K562 (cell line): Measurements from ENCODE around the gene NDUFAF4. TPM values are rescaled to one million over a fixed set of nuclear protein-coding genes. Genes with fewer than 3 reads are reported as not detected.

Experiments used
- CHAMP1 ChIP-seq: fragments of 450-650 bp; IDR thresholded peaks from 2 replicates; pipeline ENCODE4 v1.6.1; 2016; ENCODE audit warnings: mild to moderate bottlenecking
- ESRRA ChIP-seq: fragments of 450-650 bp; IDR thresholded peaks from 2 replicates; pipeline ENCODE4 v1.6.1; 2014; ENCODE audit warnings: low read depth, mild to moderate bottlenecking, moderate library complexity, borderline replicate concordance
- HSF4 ChIP-seq: fragments of 250-450 bp; sonication (Bioruptor Pico); IDR thresholded peaks from 2 replicates; pipeline ENCODE4 v2.1.2; 2022; ENCODE audit warnings: mild to moderate bottlenecking, moderate library complexity, borderline replicate concordance
- ILK ChIP-seq: fragments of 450-650 bp; IDR thresholded peaks from 2 replicates; pipeline ENCODE4 v1.6.1; 2016; ENCODE audit warnings: missing genetic modification characterization, low read depth, mild to moderate bottlenecking, missing compliant biosample characterization, moderate library complexity, borderline replicate concordance
- JUND ChIP-seq, 2 experiments: IDR thresholded peaks; 2 replicates in 1 of 2; 3 replicates in 1 of 2; pipeline ENCODE4 v1.6.1; 2011; ENCODE audit warnings: borderline replicate concordance in 2 of 2, low read depth in 2 of 2, low read length in 2 of 2, improper control_type of control experiment in 1 of 2, missing biosample characterization in 1 of 2, missing genetic modification characterization in 1 of 2, missing genetic modification reagents in 1 of 2
- NFATC3 ChIP-seq: fragments of 450-650 bp; IDR thresholded peaks from 2 replicates; pipeline ENCODE4 v1.6.1; 2017; ENCODE audit warnings: mild to moderate bottlenecking
- RBM25 ChIP-seq: fragments of 200-400 bp; formaldehyde crosslinking; IDR thresholded peaks from 2 replicates; pipeline ENCODE4 v1.6.1; 2018; ENCODE audit warnings: low read length, low read depth, moderate library complexity; ENCODE audit not compliant: severe bottlenecking
- SIN3A ChIP-seq, 2 experiments: fragments of 150-350 bp in 1 of 2; IDR thresholded peaks; 2 replicates each; pipeline ENCODE4 v1.6.1; 2011 to 2016; ENCODE audit warnings: borderline replicate concordance in 2 of 2, low read depth in 2 of 2, low read length in 2 of 2, mild to moderate bottlenecking in 2 of 2, moderate library complexity in 2 of 2; ENCODE audit not compliant: control insufficient read depth in 1 of 2
- TRIM25 ChIP-seq: fragments of 450-650 bp; IDR thresholded peaks from 2 replicates; pipeline ENCODE4 v1.7.0; 2016; ENCODE audit warnings: borderline replicate concordance
- ZBTB49 ChIP-seq: sonication (generic); formaldehyde crosslinking; IDR thresholded peaks from 2 replicates; pipeline ENCODE4 v1.8.0; 2022; ENCODE audit warnings: missing genetic modification reagents, mild to moderate bottlenecking, borderline replicate concordance
- ZHX1 ChIP-seq: fragments of 150-350 bp; conservative IDR thresholded peaks from 2 replicates; pipeline ENCODE4 v1.6.1; 2014; ENCODE audit warnings: low read length
- ZNF764 ChIP-seq: fragments of 250-450 bp; sonication (Bioruptor Pico); IDR thresholded peaks from 2 replicates; pipeline ENCODE4 v1.4.0; 2020; ENCODE audit warnings: low read depth, mild to moderate bottlenecking, moderate library complexity
- polyA plus RNA-seq, 8 experiments: library from polyadenylated mRNA; depleted of rRNA in 4 of 8; stranded (reverse) in 5 of 8; unstranded in 3 of 8; fragments of >200 nt; fragmentation: Nextera tagmentation in 2 of 8; fragmentation: Illumina TruSeq in 1 of 8; extraction: Ambion mirVana in 2 of 8; extraction: Trizol in 1 of 8; gene quantifications; 2 replicates each; pipeline versions ENCODE4 v1.2.1 to v1.2.3, GENCODE V29; 2011 to 2014; ENCODE audit warnings: inconsistent platforms in 1 of 8, missing spikeins in 1 of 8
- total RNA-seq, 7 experiments: library from RNA; depleted of rRNA in 6 of 7; stranded (reverse); fragments of >200 nt in 6 of 7; fragmentation: Illumina TruSeq in 2 of 7; extraction: Trizol in 2 of 7; gene quantifications; 2 replicates each; pipeline versions ENCODE4 v1.2.1 to v1.2.3, GENCODE V29; 2011 to 2021; ENCODE audit warnings: low replicate concordance in 1 of 7

The NDUFAF4 gene
- total and polyA plus RNA-seq, 9 of the 15 experiments (the other 6 are each of a cell fraction or from before 2014, with no cell fraction given) = 45.0 to 418 (median 136) TPM

- TF ChIP-seq SIN3A (IDR thresholded peaks at IDR 0.05; ENCODE audit: borderline replicate concordance in 2 of 2, control insufficient read depth in 1 of 2, low read depth in 2 of 2, low read length in 2 of 2) = no peak
- no peak for TF ChIP-seq ILK
- TF ChIP-seq TRIM25 = no peak
- TF ChIP-seq ESRRA = no peak
- no peak for TF ChIP-seq CHAMP1
- TF ChIP-seq HSF4 (CRISPR knock-in tag) = no peak
- TF ChIP-seq JUND (IDR thresholded peaks at IDR 0.05; ENCODE audit: borderline replicate concordance, low read depth, low read length) = no peak
- TF ChIP-seq JUND (tag; IDR thresholded peaks at IDR 0.05; ENCODE audit: borderline replicate concordance, low read depth, low read length) = no peak
- no peak for TF ChIP-seq ZHX1
- no peak for TF ChIP-seq RBM25
- no peak for TF ChIP-seq ZBTB49 (CRISPR knock-in tag)
- no peak for TF ChIP-seq NFATC3
- no peak for TF ChIP-seq ZNF764 (CRISPR knock-in tag)
Observed at GRCh38 chr6:96876886-96877545, 20.7 kb downstream of the NDUFAF4 start (continued).
